Activated T-cell treated with anti-CD3 and anti-CD28 coated beads for 48 hours (primary cell): ENCODE data around the gene CDK6.

Experiments
- DNase-seq: peaks from one replicate; pipeline ENCODE4 v3.0.0-alpha.2; 2020; ENCODE audit warnings: low read depth

Gene CDK6

GRCh38 chr7:92589056-92589455 lies 247.3 kb downstream of the CDK6 start:
- no peak for DNase-seq

- DNase-seq, result peak; percentile 23
Observed at GRCh38 chr7:92588561-92588960, 247.8 kb downstream of the CDK6 start.

- no peak for DNase-seq
Observed at GRCh38 chr7:92586841-92587240, 249.5 kb downstream of the CDK6 start.

GRCh38 chr7:92586403-92586802 lies 250.0 kb downstream of the CDK6 start:
- DNase-seq, result no peak

GRCh38 chr7:92584953-92585352 lies 251.4 kb downstream of the CDK6 start:
- no peak for DNase-seq

- DNase-seq, result no peak
Observed at GRCh38 chr7:92582948-92583347, 253.4 kb downstream of the CDK6 start.

- DNase-seq, result no peak
Observed at GRCh38 chr7:92576296-92576695, 260.1 kb downstream of the CDK6 start.

GRCh38 chr7:92569137-92569536 lies 267.2 kb downstream of the CDK6 start:
- DNase-seq, result no peak

GRCh38 chr7:92567460-92567859 lies 268.9 kb downstream of the CDK6 start:
- DNase-seq, result no peak

GRCh38 chr7:92563345-92563744 lies 273.0 kb downstream of the CDK6 start:
- DNase-seq, result no peak

- DNase-seq, result no peak
Observed at GRCh38 chr7:92560602-92561001, 275.8 kb downstream of the CDK6 start.

GRCh38 chr7:92557808-92558362 lies 278.5 kb downstream of the CDK6 start:
- no peak for DNase-seq

GRCh38 chr7:92557249-92557648 lies 279.1 kb downstream of the CDK6 start:
- DNase-seq, result no peak
